DOHH2 (cell line): ENCODE results near the gene RFC5.

Source experiments
- EZH2phosphoT487 ChIP-seq: fragments of 200-600 bp; sonication (generic); IDR thresholded peaks from 2 replicates; pipeline ENCODE4 v1.6.1; 2017; ENCODE audit warnings: borderline replicate concordance, mild to moderate bottlenecking, antibody characterized with exemption, low read length, moderate library complexity, mixed read lengths
- TF ChIP-seq, protein P1 (sequence below): fragments of 200-600 bp; sonication (generic); IDR thresholded peaks from one replicate; pipeline ENCODE4 v1.5.1; 2014; ENCODE audit warnings: antibody characterized with exemption, mild to moderate bottlenecking, low read depth, low read length; ENCODE audit not compliant: poor library complexity, severe bottlenecking

DNA sequence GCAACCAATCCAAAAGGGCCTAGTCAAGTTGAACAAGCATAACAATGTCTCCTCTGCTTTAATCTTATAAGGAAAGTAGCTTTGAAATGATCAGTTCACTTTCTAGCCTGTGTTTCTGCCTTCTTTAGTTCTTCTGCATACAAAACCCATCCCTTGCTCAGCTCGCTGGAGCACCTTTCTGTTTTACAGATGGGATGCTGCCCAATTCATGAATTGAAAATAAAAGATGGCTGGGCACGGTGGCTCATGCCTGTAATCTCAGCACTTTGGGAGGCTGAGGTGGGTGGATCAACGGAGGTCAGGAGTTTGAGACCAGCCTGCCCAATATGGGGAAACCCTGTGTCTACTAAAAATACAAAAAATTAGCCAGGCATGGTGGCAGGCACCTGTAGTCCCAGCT is 4.5 kb upstream of the RFC5 start:
- no peak for TF ChIP-seq EZH2phosphoT487
- TF ChIP-seq, protein P1, sequence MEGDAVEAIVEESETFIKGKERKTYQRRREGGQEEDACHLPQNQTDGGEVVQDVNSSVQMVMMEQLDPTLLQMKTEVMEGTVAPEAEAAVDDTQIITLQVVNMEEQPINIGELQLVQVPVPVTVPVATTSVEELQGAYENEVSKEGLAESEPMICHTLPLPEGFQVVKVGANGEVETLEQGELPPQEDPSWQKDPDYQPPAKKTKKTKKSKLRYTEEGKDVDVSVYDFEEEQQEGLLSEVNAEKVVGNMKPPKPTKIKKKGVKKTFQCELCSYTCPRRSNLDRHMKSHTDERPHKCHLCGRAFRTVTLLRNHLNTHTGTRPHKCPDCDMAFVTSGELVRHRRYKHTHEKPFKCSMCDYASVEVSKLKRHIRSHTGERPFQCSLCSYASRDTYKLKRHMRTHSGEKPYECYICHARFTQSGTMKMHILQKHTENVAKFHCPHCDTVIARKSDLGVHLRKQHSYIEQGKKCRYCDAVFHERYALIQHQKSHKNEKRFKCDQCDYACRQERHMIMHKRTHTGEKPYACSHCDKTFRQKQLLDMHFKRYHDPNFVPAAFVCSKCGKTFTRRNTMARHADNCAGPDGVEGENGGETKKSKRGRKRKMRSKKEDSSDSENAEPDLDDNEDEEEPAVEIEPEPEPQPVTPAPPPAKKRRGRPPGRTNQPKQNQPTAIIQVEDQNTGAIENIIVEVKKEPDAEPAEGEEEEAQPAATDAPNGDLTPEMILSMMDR, result no peak
